SIG-M5 (cell line): ENCODE measurements around the gene ABHD12.

Experiments used
- DNase-seq: peaks from one replicate; lab custom pipeline; 2025; lab: John Stamatoyannopoulos, UW

Gene ABHD12

DNA sequence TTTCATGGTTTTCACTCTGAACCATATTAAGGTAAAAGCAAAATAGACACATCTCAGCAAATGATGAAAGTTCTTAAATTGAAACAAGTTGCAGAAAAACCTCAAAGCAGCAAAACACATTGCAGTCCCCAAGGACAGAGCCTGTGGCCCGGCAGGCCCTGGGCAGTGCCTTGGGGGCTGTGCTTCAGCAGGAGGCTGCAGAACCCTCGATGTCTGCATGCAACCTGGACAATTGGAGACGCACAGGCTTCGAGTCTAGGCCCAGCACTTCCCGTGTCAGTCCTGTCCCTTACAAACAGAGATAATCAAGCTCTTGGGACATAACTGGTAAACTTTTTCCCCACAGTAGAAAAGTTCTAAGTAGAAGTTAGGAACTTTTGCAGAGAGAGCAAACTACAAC is 133.5 kb downstream of the ABHD12 start:
- DNase-seq: no peak

GRCh38 chr20:25256226-25256859 is 134.3 kb downstream of the ABHD12 start:
- no peak for DNase-seq

- DNase-seq: no peak
These were observed 135.5 kb downstream of the ABHD12 start for GRCh38 chr20:25254986-25255680.

DNA sequence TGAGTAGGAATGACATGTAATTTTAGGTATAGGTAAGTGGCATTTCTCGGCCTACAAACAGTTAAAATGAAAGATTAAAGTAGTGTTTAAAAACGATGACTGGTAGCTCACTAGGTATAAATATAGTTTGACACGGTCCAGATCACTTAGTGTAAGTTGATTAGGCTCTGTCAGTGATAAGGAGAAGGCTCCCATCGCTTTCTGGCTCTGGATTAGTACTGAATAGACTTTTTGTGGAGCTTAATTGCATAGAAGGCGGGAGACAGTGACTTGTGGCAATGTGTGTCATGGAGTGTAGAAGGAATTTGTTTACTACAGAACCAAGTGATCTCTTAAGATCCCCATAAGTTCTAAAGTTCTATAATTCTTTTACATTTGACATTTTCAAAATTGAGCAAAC is 136.1 kb downstream of the ABHD12 start:
- DNase-seq: no peak

GRCh38 chr20:25253606-25254275 is 136.9 kb downstream of the ABHD12 start:
- DNase-seq: no peak

DNA sequence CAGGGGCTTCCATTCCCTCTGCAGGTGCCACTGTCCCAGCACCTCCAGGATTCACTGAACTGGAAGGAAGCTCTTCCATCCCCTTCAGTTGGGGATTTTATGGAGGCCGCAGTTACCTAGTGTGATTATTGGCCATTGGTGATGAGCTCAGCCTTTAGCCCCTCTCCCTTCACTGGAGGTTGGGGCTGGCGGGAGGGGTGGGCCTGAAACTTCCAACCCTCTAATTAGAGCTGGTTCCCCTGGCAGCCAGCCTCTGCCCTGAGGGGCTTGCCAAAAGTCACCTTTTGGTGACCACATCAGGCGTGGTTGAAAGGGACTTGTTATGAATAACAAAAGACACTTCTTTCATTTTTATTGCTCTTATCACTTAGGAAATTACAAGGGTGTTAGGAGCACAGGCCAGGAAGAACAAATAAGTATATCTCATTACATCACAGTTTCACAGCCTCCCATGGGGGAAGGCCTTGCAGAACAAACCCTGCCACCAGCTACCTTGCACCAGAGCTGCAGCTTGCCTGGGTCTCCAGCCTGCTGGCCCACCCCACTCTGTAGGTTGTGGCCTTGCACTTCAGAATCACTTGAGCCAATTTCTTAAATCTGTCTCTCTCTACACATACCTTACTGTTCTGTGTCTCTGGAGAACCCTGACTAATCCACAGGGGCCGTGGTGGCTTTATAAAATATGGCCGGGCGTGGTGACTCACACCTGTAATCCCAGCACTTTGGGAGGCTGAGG is 137.8 kb downstream of the ABHD12 start:
- no peak for DNase-seq

DNA sequence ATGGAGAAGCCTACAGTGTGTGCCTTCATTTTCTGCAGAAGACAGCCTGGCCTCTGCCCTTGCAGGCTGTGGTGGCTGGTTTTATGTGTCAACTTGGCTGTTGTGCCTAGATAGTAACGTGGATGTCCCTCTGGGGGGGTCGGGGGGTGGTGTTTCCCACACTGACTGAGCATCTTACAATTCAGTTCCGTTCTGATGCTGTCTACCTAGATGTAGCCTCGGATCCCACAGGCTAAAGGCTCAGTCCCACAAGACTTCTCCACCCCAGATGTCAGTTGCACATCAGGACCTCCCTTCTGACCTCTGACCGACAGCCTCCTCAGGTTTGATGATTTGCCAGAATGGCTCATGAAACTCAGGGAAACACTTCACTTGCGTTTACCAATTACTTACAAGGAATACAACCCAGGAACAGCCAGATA is 138.4 kb downstream of the ABHD12 start:
- DNase-seq: no peak

DNA sequence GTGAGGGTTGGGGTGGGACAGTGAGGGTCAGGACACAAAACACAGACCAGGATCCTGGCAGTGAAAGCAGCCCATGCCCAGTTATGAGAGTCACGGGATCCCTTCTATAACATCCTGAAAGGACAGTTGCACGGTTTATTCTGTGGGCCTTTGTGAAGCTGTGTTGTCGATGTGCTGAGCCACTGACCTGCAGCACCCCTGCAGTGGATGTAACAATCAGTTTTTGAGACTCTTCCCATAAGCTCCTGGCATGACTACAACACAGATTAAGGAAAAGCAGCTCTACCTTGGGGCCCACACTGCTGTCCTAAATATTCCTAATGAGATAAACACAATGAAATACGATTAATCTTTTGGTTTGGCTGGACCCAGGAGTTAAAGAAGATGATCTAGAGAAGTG is 139.1 kb downstream of the ABHD12 start:
- no peak for DNase-seq

DNA sequence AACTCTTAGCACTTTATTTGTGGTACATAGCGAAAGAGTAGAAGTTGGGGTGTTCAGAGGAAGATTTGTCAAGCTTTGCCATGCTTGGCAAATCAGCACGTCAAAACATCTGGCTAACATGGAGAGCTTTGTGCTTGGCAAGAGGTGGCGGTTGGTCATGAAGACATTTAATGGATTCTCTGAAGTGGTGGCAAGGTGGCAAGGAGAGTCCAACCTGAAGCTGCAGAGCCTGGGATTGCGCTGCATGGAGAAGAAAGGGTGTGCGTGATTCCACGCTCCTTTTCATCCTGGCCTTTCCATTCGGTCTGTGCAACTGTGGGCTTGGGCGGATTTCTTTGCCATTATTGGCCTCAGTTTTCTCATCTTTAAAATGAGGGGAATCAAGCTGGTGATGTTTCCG is 139.6 kb downstream of the ABHD12 start:
- DNase-seq: no peak

- DNase-seq: no peak
These were observed 140.1 kb downstream of the ABHD12 start for GRCh38 chr20:25250508-25250907.
